Neural progenitor cell (in vitro differentiated cells): ENCODE results near the gene IL4I1.

Source experiments
- CTCF ChIP-seq: fragments of 200-600 bp; sonication (generic); IDR thresholded peaks from 2 replicates; pipeline ENCODE4 v1.5.1; 2017; ENCODE audit warnings: antibody characterized with exemption, mild to moderate bottlenecking
- EZH2 ChIP-seq: fragments of 200-600 bp; sonication (generic); IDR thresholded peaks from 2 replicates; pipeline ENCODE4 v1.6.1; 2017; ENCODE audit warnings: antibody characterized with exemption, mild to moderate bottlenecking, moderate library complexity
- EZH2phosphoT487 ChIP-seq: fragments of 200-600 bp; sonication (generic); IDR thresholded peaks from 2 replicates; pipeline ENCODE4 v1.6.1; 2017; ENCODE audit warnings: antibody characterized with exemption

- TF ChIP-seq CTCF = no peak
- no peak for TF ChIP-seq EZH2
- no peak for TF ChIP-seq EZH2phosphoT487
Observed at GRCh38 chr19:49913720-49914119, 17.0 kb upstream of the IL4I1 start.
